Activated naive CD4-positive, alpha-beta T cell treated with anti-CD3 and anti-CD28 coated beads, Interleukin-2, amount 50 U/mL, for 16 hours (primary cell): Measurements from ENCODE around the gene CCDC142.

ENCODE experiments used
- DNase-seq: peaks from one replicate; pipeline ENCODE4 v3.0.0-alpha.2; 2020

CCDC142 gene

GRCh38 chr2:74440378-74441169, 42.2 kb downstream of the CCDC142 start:
- peak; percentile 53 for DNase-seq

GRCh38 chr2:74439803-74440377, 42.9 kb downstream of the CCDC142 start:
- DNase-seq = no peak

DNA sequence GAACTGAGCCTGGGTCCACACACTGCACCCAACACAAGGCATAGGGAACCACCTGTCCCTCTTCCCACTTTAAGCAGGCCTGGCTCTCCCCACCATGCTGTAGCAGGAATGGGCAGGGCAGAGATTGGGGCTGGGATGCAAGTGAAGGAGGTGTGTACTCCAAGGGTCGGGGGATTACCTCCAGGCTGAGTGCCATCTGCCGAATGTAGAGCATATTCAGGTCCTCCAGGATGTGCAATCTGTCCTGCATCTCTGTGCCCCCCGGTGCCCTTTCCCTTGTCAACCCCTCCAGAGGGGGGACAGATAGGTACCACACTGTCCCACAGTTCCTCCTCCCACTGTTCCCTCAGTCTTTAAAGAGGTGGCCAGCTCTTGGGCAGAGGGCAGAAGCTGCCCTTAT, 43.4 kb downstream of the CCDC142 start:
- no peak for DNase-seq

DNA sequence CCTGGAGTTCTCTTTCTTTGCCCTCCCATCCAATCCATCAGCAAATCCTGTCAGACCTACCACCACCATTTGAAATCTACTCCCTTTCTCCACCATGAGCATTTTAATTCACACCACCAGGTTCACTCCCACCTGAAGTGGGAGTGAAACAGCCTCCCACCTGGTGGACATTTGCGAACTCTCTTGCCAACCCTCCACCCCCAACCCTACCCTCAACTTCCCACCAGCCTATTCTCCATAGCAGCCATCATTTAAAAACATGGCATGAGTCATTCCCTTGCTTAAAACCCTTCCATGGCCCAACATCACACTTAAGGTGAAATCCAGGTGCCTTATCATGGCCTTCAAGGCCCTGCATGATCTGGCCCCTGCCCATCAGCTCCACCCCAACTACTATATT, 44.5 kb downstream of the CCDC142 start:
- no peak for DNase-seq

- no peak for DNase-seq
Observed at GRCh38 chr2:74436848-74437695, 45.7 kb downstream of the CCDC142 start.

- DNase-seq = no peak
Observed at GRCh38 chr2:74436111-74436805, 46.5 kb downstream of the CCDC142 start.

DNA sequence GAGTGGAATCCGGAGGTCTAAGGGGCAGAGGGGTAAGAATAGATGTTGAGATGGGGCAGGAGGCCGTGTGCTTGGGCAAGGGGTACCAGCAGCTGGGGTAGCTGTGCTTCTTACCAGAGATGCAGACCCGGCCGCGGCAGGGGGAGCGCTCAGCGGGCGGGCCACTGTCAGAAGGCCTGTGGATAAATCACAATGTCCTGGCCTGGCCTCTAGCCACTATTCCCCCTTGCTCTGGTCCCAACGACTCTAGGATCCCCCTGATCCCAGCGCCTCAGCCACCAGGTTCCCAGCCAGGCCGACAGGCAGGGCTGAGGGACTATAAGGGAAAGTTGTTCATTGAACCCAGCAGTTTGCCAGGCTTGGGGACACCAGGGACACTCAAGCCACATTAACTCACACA, 52.3 kb downstream of the CCDC142 start:
- DNase-seq = no peak

- no peak for DNase-seq
Observed at GRCh38 chr2:74429487-74430451, 53.0 kb downstream of the CCDC142 start.

DNA sequence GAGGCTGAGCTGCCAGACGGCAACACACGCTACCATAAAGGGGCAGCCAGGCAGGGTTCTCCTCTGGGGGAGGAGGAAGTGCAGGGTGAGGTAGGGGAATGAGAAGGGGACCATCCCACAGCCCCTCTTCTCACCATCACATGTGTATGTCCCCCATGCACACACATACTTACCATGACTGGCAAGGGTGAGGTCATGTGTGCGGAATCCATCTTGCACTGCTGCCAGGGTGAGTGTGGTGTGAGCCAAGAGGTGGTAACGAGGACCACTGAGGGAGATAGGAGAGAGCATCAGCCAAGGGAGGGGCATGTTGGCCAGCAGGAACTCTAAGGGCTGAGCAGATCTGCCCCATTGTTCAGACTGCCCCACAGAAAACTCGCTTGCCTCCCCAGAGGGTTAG, 54.1 kb downstream of the CCDC142 start:
- no peak for DNase-seq

DNA sequence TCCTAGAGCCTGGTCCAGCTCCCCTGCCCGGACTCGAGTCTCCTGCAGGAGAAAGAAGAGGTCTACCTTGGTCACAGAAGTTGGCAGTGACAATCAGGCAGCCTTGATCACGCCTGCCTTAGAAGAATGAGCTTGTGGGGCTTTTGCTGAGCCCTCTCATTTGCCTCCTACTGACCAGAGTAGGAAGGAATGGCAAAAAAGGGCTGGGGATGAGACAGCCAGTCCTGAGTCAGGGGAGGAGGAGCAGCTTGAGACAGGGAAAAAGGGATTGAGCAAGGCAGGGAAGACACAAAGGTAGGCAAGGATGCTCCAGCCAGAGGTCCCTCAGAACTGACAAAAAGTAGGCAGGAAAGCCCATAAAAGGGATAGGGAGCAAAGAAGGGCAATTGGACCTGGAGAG, 55.2 kb downstream of the CCDC142 start:
- DNase-seq = no peak

GRCh38 chr2:74426181-74426758, 56.5 kb downstream of the CCDC142 start:
- no peak for DNase-seq

DNA sequence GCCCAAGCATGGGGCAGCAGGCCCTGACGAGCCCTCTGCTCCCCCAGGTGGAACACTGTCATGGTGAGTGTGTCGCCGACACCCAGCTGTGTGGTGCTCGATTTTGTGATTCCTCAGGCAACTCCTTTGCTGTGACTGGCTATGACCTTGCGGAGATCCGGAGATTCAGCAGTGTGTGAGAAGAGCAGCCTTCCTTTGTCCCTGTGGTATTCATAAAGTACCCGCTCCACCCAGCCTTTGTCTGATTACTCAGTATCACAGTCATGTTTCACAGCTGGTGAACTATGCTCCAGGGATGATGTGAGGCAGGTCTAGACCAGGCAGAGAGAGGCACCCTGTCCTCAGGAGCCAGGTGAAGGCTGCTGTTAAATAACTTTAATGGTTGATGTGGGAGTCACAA, 57.3 kb downstream of the CCDC142 start:
- DNase-seq = no peak

- no peak for DNase-seq
Observed at GRCh38 chr2:74424995-74425406, 57.8 kb downstream of the CCDC142 start.

DNA sequence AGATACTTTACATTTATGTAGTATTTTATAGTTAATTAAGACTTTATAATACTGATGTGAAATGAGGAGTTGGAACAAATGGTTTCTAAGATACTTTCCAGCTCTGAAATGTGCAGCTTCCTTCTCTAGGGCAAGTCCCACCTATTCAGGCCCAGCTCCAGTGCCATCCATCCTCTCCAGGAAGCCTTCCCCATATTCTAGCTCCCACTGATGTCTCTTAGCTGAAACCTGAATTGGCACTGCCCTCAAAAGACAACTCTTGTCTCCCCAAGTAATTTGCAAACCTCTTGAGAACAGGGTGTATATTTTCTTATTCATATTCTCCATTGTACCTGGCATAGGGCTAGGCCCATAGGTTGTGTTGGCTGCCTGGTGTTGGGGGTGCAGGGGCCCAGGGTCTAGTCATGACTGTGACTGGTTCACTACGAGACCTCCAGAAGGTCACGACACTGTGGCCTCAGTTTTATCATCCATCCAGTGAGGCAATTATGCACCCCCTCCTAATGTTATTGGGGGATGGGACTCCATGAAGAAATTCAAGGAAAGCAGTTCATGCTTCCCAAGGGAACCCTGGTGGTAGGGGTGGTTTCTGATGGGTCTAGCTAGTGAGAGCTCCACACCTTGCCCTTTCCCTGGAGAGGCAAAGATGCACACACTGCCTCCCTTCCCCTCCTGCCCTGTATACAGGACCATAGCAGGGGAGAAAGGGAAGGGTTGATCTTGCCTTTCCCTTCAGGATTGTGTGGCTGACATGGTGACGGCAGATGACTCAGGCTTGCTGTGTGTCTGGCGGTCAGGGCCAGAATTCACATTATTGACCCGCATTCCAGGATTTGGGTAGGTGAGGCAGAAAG, 58.4 kb downstream of the CCDC142 start:
- DNase-seq = no peak
